Fibroblast of lung (primary cell): ENCODE results near the gene PTGFRN.

Source experiments
- CTCF ChIP-seq, 2 donors: IDR thresholded peaks in 1 of 2; conservative IDR thresholded peaks in 1 of 2; 1 replicate in 1 of 2; 2 replicates in 1 of 2; pipeline ENCODE4 v1.5.1; 2011 to 2012; ENCODE audit warnings: low read length in 2 of 2, control low read depth in 1 of 2, inconsistent platforms in 1 of 2, low read depth in 1 of 2, mild to moderate bottlenecking in 1 of 2
- EZH2 ChIP-seq: IDR thresholded peaks from 2 replicates; pipeline ENCODE4 v1.5.1; 2012; ENCODE audit warnings: low read length, control low read depth, mild to moderate bottlenecking; ENCODE audit errors: missing control alignments

- no peak for TF ChIP-seq CTCF (conservative IDR thresholded peaks at IDR 0.05 in 1 of 2, IDR thresholded peaks at IDR 0.05 in 1 of 2; ENCODE audit: low read depth in 1 of 2, low read length in 2 of 2)
- TF ChIP-seq EZH2: no peak
These were observed 61.6 kb downstream of the PTGFRN start for GRCh38 chr1:116971258-116971860.
